ENCODE measurements around the gene ATP11B.
"Not testable (repeated sequence)": the region's sequence is repeated elsewhere in the genome, so short reads cannot be mapped to it uniquely, and the experiment has no call there.

ATP11B gene

DNA sequence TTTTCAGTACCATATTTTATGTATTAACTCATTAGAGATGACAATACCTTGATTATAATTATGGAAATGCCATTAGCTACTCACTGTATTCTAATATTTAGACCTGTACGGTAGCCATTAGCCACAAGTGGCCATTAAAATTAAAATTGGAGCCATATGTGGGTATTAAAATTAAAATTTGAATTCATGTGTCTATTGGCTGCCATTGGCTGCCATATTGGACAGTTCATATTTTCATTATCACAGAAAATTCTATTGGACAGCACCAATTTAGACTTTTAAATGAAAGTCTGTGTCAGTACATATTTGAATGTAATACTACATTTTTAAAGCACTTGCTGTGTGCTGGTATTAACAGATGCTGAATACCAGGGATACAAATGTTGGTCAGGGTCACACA lies 3.0 kb downstream of the ATP11B start:
- FAIRE-seq: no peak

DNA sequence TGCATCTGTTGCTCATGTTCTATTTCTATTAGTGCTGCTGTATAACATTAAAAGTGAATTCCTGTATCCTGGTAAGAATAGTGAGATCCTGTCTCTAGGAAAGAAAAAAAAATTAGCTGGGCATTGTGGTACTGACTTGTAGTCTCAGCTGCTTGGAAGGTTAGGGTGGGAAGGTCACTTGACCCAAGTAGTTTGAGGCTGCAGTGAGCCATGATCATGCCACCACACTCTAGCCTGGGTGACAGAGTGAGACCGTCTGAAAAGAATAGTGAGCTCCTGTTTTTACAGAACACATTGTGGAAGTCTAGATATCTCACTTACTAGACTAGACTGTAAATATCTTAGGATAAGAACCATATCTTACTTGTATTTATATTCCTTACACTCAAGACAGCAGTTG lies 4.6 kb downstream of the ATP11B start:
- FAIRE-seq: no peak

DNA sequence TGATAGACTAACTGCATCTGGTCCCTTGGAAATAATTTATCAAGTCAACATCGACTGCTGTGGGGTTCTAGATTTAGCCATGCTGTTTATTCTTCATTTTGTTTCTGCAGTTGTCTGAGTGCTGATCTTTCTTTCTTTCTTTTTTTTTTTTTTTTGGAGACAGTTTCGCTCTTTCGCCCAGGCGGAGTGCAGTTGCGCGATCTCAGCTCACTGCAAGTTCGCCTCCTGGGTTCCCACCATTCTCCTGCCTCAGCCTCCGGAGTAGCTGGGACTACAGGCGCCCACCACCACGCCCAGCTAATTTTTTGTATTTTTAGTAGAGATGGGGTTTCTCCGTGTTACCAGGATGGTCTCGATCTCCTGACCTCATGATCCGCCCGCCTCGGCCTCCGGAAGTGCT lies 5.8 kb downstream of the ATP11B start:
- FAIRE-seq: not testable (repeated sequence)

GRCh38 chr3:182800508-182800907 lies 7.2 kb downstream of the ATP11B start:
- no peak for FAIRE-seq

GRCh38 chr3:182802413-182803390 lies 9.4 kb downstream of the ATP11B start:
- FAIRE-seq: no peak

GRCh38 chr3:182803596-182803995 lies 10.3 kb downstream of the ATP11B start:
- no peak for FAIRE-seq

- FAIRE-seq: no peak
Measured at GRCh38 chr3:182807061-182807460, 13.8 kb downstream of the ATP11B start.

- no peak for FAIRE-seq
Measured at GRCh38 chr3:182808041-182808770, 14.9 kb downstream of the ATP11B start.

DNA sequence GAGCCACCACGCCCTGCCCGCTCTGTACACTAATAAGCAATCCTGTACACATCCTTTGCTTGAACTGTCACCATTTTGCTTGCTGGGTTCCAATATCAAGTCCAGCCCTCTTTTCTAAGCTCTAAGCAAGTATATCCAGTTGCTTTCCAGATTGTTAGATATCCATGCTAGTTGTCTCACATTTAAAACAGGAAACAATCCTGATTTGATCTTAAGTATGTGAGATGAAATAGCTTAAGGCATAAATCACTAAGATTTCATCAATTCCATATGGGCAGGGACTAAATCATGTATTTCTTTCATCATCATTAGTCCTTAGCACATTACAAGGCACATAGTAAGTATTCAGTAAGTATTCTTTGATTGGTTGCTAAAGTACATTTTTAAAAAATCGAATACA lies 16.2 kb downstream of the ATP11B start:
- no peak for FAIRE-seq

- FAIRE-seq: no peak
Measured at GRCh38 chr3:182810574-182811268, 17.4 kb downstream of the ATP11B start.

- no peak for FAIRE-seq
Measured at GRCh38 chr3:182811269-182811596, 17.9 kb downstream of the ATP11B start.

GRCh38 chr3:182812123-182812522 lies 18.8 kb downstream of the ATP11B start:
- no peak for FAIRE-seq

DNA sequence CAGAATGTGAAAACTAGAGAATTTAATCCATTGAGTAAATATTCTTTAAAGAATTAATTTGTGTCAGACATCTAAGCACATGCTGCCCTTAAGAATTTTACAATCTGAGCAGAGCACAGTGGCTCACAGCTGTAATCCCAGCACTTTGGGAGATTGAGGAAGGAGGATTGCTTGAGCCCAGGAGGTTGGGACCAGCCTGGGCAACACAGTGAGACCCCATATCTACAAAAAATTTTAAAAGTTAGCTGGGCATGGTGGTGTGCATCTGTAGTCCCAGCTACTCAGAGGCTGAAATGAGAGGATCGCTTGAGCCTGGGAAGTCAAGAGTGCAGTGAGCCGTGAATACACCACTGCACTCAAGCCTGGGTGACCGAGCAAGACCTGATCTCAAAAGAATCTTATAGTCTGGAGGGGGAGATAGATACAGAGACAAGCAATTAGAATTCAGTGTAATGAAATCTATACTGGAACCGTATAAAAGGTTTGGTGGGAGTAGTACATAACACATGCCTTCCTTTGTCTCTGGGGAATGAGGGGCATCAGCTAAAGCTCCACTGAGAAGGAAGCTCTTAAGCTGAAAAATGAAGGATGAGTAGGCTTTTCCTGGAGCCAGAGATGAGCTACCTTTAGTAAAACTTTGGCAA lies 21.2 kb downstream of the ATP11B start:
- no peak for FAIRE-seq

DNA sequence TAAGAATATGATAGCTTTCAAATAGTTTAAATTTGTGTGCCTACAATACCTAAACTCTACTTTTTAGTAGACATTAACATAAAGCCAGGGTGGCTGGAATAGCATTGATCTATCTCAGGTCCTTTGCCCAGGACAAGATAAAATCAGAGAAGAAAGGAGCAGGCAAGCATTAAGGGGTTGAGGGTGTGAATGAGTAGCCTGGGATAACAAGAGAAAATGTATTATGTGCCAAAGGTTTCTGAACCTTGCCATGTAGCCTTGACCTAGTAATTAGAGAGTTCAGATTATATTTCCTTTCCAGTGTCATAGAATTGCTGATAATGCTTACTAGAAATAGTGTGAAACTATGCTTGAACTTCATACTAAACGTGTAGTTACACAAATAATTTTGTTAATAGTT lies 22.9 kb downstream of the ATP11B start:
- FAIRE-seq: no peak

- FAIRE-seq: no peak
Measured at GRCh38 chr3:182818296-182818978, 25.1 kb downstream of the ATP11B start.

- FAIRE-seq: peak; percentile 80
Measured at GRCh38 chr3:182821221-182821981, 28.1 kb downstream of the ATP11B start.

DNA sequence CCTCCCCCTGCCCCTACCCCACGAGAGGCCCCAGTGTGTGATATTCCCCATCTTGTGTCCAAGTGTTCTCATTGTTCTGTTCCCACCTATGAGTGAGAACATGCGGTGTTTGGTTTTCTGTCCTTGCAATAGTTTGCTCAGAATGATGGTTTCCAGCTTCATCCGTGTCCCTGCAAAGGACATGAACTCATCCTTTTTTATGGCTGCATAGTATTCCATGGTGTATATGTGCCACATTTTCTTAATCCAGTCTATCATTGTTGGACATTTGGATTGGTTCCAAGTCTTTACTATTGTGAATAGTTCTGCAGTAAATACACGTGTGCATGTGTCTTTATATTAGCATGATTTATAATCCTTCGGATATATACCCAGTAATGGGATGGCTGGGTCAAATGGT lies 29.0 kb downstream of the ATP11B start:
- FAIRE-seq: not testable (repeated sequence)

- no peak for FAIRE-seq
Measured at GRCh38 chr3:182824957-182825356, 31.7 kb downstream of the ATP11B start.

- no peak for FAIRE-seq
Measured at GRCh38 chr3:182829761-182830405, 36.6 kb downstream of the ATP11B start.

GRCh38 chr3:182837855-182838454 lies 44.7 kb downstream of the ATP11B start:
- no peak for FAIRE-seq

All from colon (tissue), 2 donors.